Heart right ventricle (tissue), 16 donors: ENCODE measurements around the gene UBA6. TPM values are rescaled to one million over a fixed set of nuclear protein-coding genes. Genes with fewer than 3 reads are reported as not detected.

Experiments used
- ATAC-seq, 8 donors: fragments of 200-7000 bp; cut with Tn5 transposase; one replicate each; pipeline ENCODE4 v1.9.1; 2020; ENCODE audit warnings: mild to moderate bottlenecking in 8 of 8, moderate library complexity in 8 of 8, moderate number of reproducible peaks in 1 of 8
- DNase-seq, 2 donors: peaks; one replicate each; pipeline ENCODE4 v3.0.0-alpha.2; 2020
- H3K27ac ChIP-seq, 10 donors: fragments of 200-600 bp; sonication (generic) in 2 of 10; one replicate each; pipeline versions ENCODE4 v1.5.0 to v1.8.0; 2020 to 2022; ENCODE audit warnings: mild to moderate bottlenecking in 3 of 10
- H3K27me3 ChIP-seq, 7 donors: fragments of 200-600 bp; one replicate each; pipeline ENCODE4 v1.8.0; 2021 to 2022; ENCODE audit warnings: mild to moderate bottlenecking in 2 of 7
- H3K36me3 ChIP-seq, 9 donors: fragments of 200-600 bp; sonication (generic) in 1 of 9; one replicate each; pipeline versions ENCODE4 v1.5.0 to v1.8.0; 2020 to 2022; ENCODE audit warnings: mild to moderate bottlenecking in 2 of 9
- H3K4me1 ChIP-seq, 9 donors: fragments of 200-600 bp; sonication (generic) in 1 of 9; one replicate each; pipeline versions ENCODE4 v1.5.0 to v1.8.0; 2020 to 2022; ENCODE audit warnings: mild to moderate bottlenecking in 4 of 9
- H3K4me3 ChIP-seq, 10 donors: fragments of 200-600 bp; sonication (generic) in 2 of 10; one replicate each; pipeline versions ENCODE4 v1.5.0 to v1.8.0; 2020 to 2022; ENCODE audit warnings: mild to moderate bottlenecking in 7 of 10, moderate library complexity in 2 of 10
- H3K9me3 ChIP-seq, 11 donors: fragments of 200-600 bp in 10 of 11; sonication (generic) in 2 of 11; one replicate each; pipeline versions ENCODE4 v1.5.0 to v1.8.0; 2013 to 2022; ENCODE audit warnings: mild to moderate bottlenecking in 2 of 11, control low read depth in 1 of 11, moderate library complexity in 1 of 11
- CTCF ChIP-seq, 9 donors: fragments of 200-600 bp; sonication (generic) in 2 of 9; IDR thresholded peaks; one replicate each; pipeline versions ENCODE4 v1.5.0 to v1.8.0; 2021 to 2022; ENCODE audit warnings: antibody characterized with exemption in 9 of 9, mild to moderate bottlenecking in 5 of 9, moderate library complexity in 1 of 9
- WGBS, 2 donors: extraction: QIAGEN DNeasy Blood & Tissue Kit; methylation state at CpG; one replicate each; pipeline ENCODE4 v1.1.7; 2013; ENCODE audit warnings: inconsistent platforms in 1 of 2; 5-methylcytosine and 5-hydroxymethylcytosine counted together
- intact Hi-C, 10 donors: fragments of 100-400 bp; cut with DNase I; formaldehyde crosslinking; loops; one replicate each; pipeline versions ENCODE4 v1.11.1 to v1.14.2; 2022
- polyA plus RNA-seq, 2 donors: library from polyadenylated mRNA; stranded (reverse); fragments of 200-250 nt; gene quantifications; one replicate each; pipeline ENCODE4 v1.2.3, GENCODE V29; 2013
- total RNA-seq, 10 donors: library from RNA; stranded (reverse); fragmentation: NEBNext Ultra II Directional in 3 of 10; extraction: Animal tissue kit (Norgen Biotek cat#: 25700) in 3 of 10; gene quantifications; one replicate each; pipeline versions ENCODE4 v1.2.1 to v1.2.4, GENCODE V29; 2021 to 2023
- donor health status: Arrhythmogenic right ventricular cardiomyopathy.
- donor health status: ischemic (EF 13 %, LVEDD 7.1; RV severe dilation, severe dysfunction).
- donor health status: healthy with polysubstance abuse.
- donor health status: DM: no; HTN: yes; CAD: no.
- donor health status: DM: no; HTN: no; CAD: no.
- donor health status: ischemic (EF 25% LVEDD 6.9; RV normal size, moderate dysfunction).
- donor health status: ischemic (EF 25% LVEDD 5.7; RV mildly dilated, moderate dysfunction).
- donor health status: healthy.
- donor health status: DM: yes; HTN: yes; CAD: no.
- donor health status: Ischemic cardiomyopathy.
- donor health status: ischemic (EF 35%, LVEDD 5.7; RV mildly dilated, moderate dysfunction).
- donor health status: nonischemic (EF 11% LVEDD 7.7; RV severe dilation, severe dysfunction).
- donor health status: DM: yes; HTN: yes; CAD: no.
- donor health status: PGD.
- donor health status: ischemic (EF 29% LVEDD 5.4; RV normal size, mild dysfunction).
- donor health status: nonischemic (EF 23%, LVEDD 6.1; RV moderate dilation, normal function).

Gene UBA6
- total and polyA plus RNA-seq, 12 donors = 2.6 to 35.7 (median 18.1) TPM

- Histone ChIP-seq H3K27me3 (no peaks in the 10 kb centered on the region), H3K4me3 (no peak overlapping the region), H3K36me3 (no peaks in the 10 kb centered on the region), H3K27ac (no peak overlapping the region), H3K4me1 (no peaks in the 10 kb centered on the region), H3K9me3 (no peaks in the 10 kb centered on the region)
- intact Hi-C loops = no loop called here
- WGBS, 2 donors = 50% methylated on average over 2 of the region's 2 CpGs
- TF ChIP-seq CTCF (IDR thresholded peaks at IDR 0.05) = no peak
- DNase-seq (no peak), ATAC-seq (no peak)
Observed at GRCh38 chr4:67581913-67582312, 119.0 kb downstream of the UBA6 start.

GRCh38 chr4:67581208-67581857 is 119.6 kb downstream of the UBA6 start:
- 71 to 74% methylated on average over 8 of the region's 8 CpGs for whole genome bisulfite sequencing, 2 donors
- ATAC-seq = no peak

GRCh38 chr4:67580577-67580976 is 120.4 kb downstream of the UBA6 start:
- 94% methylated on average over 3 of the region's 3 CpGs for WGBS, 2 donors
- no peaks in the 10 kb centered on the region for H3K27me3 ChIP-seq
- no peak for ATAC-seq

More at GRCh38 chr4:67581208-67581857, 119.6 kb downstream of the UBA6 start:
- H3K4me1 ChIP-seq = no peaks in the 10 kb centered on the region
- H3K27me3 ChIP-seq = no peaks in the 10 kb centered on the region
- H3K4me3 ChIP-seq = no peak overlapping the region
- H3K27ac ChIP-seq = no peak overlapping the region
- H3K9me3 ChIP-seq = no peaks in the 10 kb centered on the region
- no peaks in the 10 kb centered on the region for H3K36me3 ChIP-seq
- no peak for TF ChIP-seq CTCF (IDR thresholded peaks at IDR 0.05)
- intact Hi-C loops = no loop called here
- DNase-seq = no peak

GRCh38 chr4:67576538-67576937 is 124.4 kb downstream of the UBA6 start:
- no peak overlapping the region for H3K27ac ChIP-seq
- no peaks in the 10 kb centered on the region for H3K27me3 ChIP-seq
- no peaks in the 10 kb centered on the region for H3K9me3 ChIP-seq
- DNase-seq (no peak), ATAC-seq (no peak)
- H3K4me3 ChIP-seq = no peak overlapping the region
- WGBS, 2 donors = 93 to 95% methylated on average over 1 of the region's 1 CpG
- TF ChIP-seq CTCF (IDR thresholded peaks at IDR 0.05) = no peak
- H3K36me3 ChIP-seq = no peaks in the 10 kb centered on the region
- intact Hi-C loops = no loop called here
- H3K4me1 ChIP-seq = no peaks in the 10 kb centered on the region

More at GRCh38 chr4:67580577-67580976, 120.4 kb downstream of the UBA6 start:
- H3K9me3 ChIP-seq = no peaks in the 10 kb centered on the region
- intact Hi-C loops = no loop called here
- H3K27ac ChIP-seq = no peak overlapping the region
- no peak for TF ChIP-seq CTCF (IDR thresholded peaks at IDR 0.05)
- no peak for DNase-seq
- H3K36me3 ChIP-seq = no peaks in the 10 kb centered on the region
- H3K4me3 ChIP-seq = no peak overlapping the region
- no peaks in the 10 kb centered on the region for H3K4me1 ChIP-seq
